Nephron progenitor cell (in vitro differentiated cells): ENCODE measurements around the gene SNORC.

Experiments
- DNase-seq: peaks from one replicate; pipeline ENCODE4 v3.0.0; 2021
- H3K27ac Mint-ChIP-seq: 2 replicates; pipeline ENCODE4 v1.8.0; 2021; ENCODE audit warnings: mild to moderate bottlenecking, moderate library complexity, mixed read lengths
- H3K27me3 Mint-ChIP-seq: 2 replicates; pipeline ENCODE4 v1.8.0; 2021; ENCODE audit warnings: mild to moderate bottlenecking, low read depth, mixed read lengths; ENCODE audit not compliant: poor library complexity
- H3K36me3 Mint-ChIP-seq: 2 replicates; pipeline ENCODE4 v1.8.0; 2021; ENCODE audit warnings: low read depth, mixed read lengths
- H3K4me1 Mint-ChIP-seq: 2 replicates; pipeline ENCODE4 v1.8.0; 2021; ENCODE audit warnings: mixed read lengths
- H3K4me3 Mint-ChIP-seq: 2 replicates; pipeline ENCODE4 v1.8.0; 2021; ENCODE audit warnings: mild to moderate bottlenecking, moderate library complexity, mixed read lengths
- H3K9me3 Mint-ChIP-seq: 2 replicates; pipeline ENCODE4 v1.8.0; 2021; ENCODE audit warnings: mild to moderate bottlenecking, moderate library complexity, mixed read lengths
- TF ChIP-seq, protein P1 (sequence below): fragments of 200-600 bp; sonication (generic); IDR thresholded peaks from 2 replicates; pipeline ENCODE4 v1.5.0; 2021; ENCODE audit warnings: antibody characterized with exemption

SNORC gene

GRCh38 chr2:232878855-232879617 is 9.0 kb downstream of the SNORC start:
- Mint-ChIP-seq H3K9me3 (no peaks in the 10 kb centered on the region), H3K36me3 (no peaks in the 10 kb centered on the region), H3K4me1 (peaks cover 29% of the 10 kb centered on the region), H3K4me3 (no peak overlapping the region), H3K27ac (no peak overlapping the region), H3K27me3 (peaks cover 36% of the 10 kb centered on the region)
- TF ChIP-seq, protein P1, sequence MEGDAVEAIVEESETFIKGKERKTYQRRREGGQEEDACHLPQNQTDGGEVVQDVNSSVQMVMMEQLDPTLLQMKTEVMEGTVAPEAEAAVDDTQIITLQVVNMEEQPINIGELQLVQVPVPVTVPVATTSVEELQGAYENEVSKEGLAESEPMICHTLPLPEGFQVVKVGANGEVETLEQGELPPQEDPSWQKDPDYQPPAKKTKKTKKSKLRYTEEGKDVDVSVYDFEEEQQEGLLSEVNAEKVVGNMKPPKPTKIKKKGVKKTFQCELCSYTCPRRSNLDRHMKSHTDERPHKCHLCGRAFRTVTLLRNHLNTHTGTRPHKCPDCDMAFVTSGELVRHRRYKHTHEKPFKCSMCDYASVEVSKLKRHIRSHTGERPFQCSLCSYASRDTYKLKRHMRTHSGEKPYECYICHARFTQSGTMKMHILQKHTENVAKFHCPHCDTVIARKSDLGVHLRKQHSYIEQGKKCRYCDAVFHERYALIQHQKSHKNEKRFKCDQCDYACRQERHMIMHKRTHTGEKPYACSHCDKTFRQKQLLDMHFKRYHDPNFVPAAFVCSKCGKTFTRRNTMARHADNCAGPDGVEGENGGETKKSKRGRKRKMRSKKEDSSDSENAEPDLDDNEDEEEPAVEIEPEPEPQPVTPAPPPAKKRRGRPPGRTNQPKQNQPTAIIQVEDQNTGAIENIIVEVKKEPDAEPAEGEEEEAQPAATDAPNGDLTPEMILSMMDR: no peak
- no peak for DNase-seq

DNA sequence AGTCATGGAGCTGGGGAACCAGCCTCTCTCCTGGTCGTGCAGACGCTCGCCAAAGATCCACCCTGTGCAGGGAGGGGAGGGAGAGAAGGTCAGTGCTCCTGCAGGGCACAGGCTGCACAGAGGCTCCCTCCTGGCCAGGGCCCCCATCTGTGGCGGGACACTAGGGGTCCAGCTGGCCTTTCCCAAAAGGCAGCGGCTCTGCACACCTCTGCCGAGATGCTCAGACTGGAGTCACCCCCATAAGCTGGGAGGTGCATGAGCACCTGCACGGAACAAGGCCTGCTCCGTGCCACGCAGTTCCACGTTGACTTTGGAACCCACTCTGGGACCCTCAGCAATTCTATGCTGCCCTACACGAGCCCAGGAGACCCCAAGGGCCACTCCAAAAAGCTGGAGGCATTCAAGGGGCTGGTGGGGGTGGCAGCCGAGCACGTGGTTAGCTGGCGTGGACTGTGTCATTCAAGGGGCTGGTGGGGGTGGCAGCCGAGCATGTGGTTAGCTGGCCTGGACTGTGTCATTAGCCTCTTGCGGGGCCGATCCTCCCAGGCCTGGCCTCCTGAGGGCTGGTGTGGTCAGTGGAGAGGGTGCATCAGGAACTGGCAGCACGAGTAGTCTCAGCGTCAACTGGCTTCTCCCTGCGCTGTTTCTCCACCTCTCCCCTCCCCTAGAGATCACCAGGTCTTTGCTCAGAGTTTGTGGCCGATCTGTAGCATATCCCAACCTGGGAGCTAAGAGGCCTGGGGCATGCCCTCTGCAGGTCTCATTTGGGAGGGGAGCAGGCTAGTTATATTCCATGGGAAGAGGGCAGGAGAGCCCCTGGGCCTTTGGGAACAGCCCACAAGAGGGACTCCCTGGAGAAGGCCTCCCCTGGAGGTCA is 9.8 kb downstream of the SNORC start:
- TF ChIP-seq, protein P1: no peak
- no peak for DNase-seq
- H3K36me3 Mint-ChIP-seq: no peaks in the 10 kb centered on the region
- H3K4me1 Mint-ChIP-seq: peaks cover 24% of the 10 kb centered on the region
- peaks cover 31% of the 10 kb centered on the region for H3K27me3 Mint-ChIP-seq
- H3K27ac Mint-ChIP-seq: peak overlapping the region; percentile 39
- no peak overlapping the region for H3K4me3 Mint-ChIP-seq
- no peaks in the 10 kb centered on the region for H3K9me3 Mint-ChIP-seq

GRCh38 chr2:232880764-232881351 is 10.8 kb downstream of the SNORC start:
- no peak for DNase-seq
- Mint-ChIP-seq H3K27ac (peak overlapping the region; percentile 39), H3K4me3 (no peak overlapping the region), H3K27me3 (peaks cover 21% of the 10 kb centered on the region), H3K4me1 (peaks cover 32% of the 10 kb centered on the region), H3K9me3 (no peaks in the 10 kb centered on the region), H3K36me3 (no peaks in the 10 kb centered on the region)
- TF ChIP-seq, protein P1: no peak

- H3K27ac Mint-ChIP-seq: no peak overlapping the region
- H3K4me1 Mint-ChIP-seq: peaks cover 37% of the 10 kb centered on the region
These were observed 12.0 kb downstream of the SNORC start for GRCh38 chr2:232882085-232882484.

DNA sequence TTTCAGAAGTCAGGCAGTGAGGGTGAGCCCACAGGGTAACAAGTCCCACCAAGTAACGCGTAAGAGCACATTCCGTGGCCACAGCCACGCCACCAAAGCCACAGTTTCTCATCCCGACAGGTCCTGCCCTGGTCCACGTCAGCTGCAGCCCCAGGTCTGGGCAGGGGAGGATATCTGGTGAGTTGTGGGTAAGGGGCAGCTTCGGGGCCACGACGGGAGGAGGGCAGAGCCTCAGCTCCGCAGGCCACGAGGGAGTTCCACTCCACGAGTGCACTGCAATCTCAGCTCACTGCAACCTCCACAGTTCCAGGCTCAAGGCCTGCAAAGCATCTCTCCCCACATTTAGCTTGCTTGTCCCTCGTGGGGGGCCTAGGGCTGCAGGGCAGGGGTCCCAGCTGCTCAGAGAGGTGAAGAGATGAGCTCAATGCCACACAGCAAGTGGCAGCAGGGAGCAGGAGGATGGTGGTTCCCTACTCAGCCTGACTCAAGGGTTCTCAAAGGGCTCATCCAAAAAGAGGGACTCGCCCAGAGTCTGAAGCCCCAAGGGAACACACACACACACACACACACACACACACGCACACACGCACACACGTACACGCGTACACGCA is 12.5 kb downstream of the SNORC start:
- H3K4me1 Mint-ChIP-seq: peaks cover 34% of the 10 kb centered on the region
- H3K9me3 Mint-ChIP-seq: no peaks in the 10 kb centered on the region
- no peak overlapping the region for H3K27ac Mint-ChIP-seq
- no peak overlapping the region for H3K4me3 Mint-ChIP-seq
- TF ChIP-seq, protein P1: no peak
- peaks cover 14% of the 10 kb centered on the region for H3K27me3 Mint-ChIP-seq
- no peaks in the 10 kb centered on the region for H3K36me3 Mint-ChIP-seq
- DNase-seq: no peak

More at GRCh38 chr2:232882085-232882484, 12.0 kb downstream of the SNORC start:
- peaks cover 19% of the 10 kb centered on the region for H3K27me3 Mint-ChIP-seq
- no peak overlapping the region for H3K4me3 Mint-ChIP-seq
- no peaks in the 10 kb centered on the region for H3K9me3 Mint-ChIP-seq
- TF ChIP-seq, protein P1: no peak
- no peak for DNase-seq
- no peaks in the 10 kb centered on the region for H3K36me3 Mint-ChIP-seq
